HL-60 (cell line): ENCODE results near the gene CXCR2.

Source experiments
- DNase-seq, 2 experiments: peaks; one replicate each; pipeline ENCODE4 v3.0.0-alpha.2; 2010 to 2020; ENCODE audit warnings: low read depth in 1 of 2, low spot score in 1 of 2
- H3K27ac ChIP-seq: fragments of 250-450 bp; sonication (Bioruptor Pico); replicated peaks from 2 replicates; pipeline ENCODE4 v1.5.1; 2020; ENCODE audit warnings: mild to moderate bottlenecking, moderate library complexity
- H3K27me3 ChIP-seq: fragments of 250-450 bp; sonication (Bioruptor Pico); 2 replicates; pipeline ENCODE4 v1.5.1; 2021; ENCODE audit warnings: mild to moderate bottlenecking, moderate library complexity; ENCODE audit not compliant: insufficient read depth, poor library complexity, severe bottlenecking
- H3K4me3 ChIP-seq: replicated peaks from 2 replicates; pipeline ENCODE4 v1.5.1; 2011; ENCODE audit warnings: mild to moderate bottlenecking, control low read depth, low read length; ENCODE audit not compliant: insufficient read depth
- CTCF ChIP-seq: IDR thresholded peaks from one replicate; pipeline ENCODE4 v1.5.1; 2011; ENCODE audit warnings: low read length, control low read depth, inconsistent platforms; ENCODE audit not compliant: insufficient read depth
- GABPA ChIP-seq: IDR thresholded peaks from 2 replicates; pipeline ENCODE4 v1.6.1; 2012; ENCODE audit warnings: low read depth
- POLR2AphosphoS5 ChIP-seq: IDR thresholded peaks from 2 replicates; pipeline ENCODE4 v1.6.1; 2012; ENCODE audit warnings: low read depth
- REST ChIP-seq: IDR thresholded peaks from 2 replicates; pipeline ENCODE4 v1.6.1; 2012; ENCODE audit warnings: low read depth; ENCODE audit not compliant: insufficient replicate concordance
- SPI1 ChIP-seq: IDR thresholded peaks from 2 replicates; pipeline ENCODE4 v1.6.1; 2012; ENCODE audit warnings: low read depth, mild to moderate bottlenecking, borderline replicate concordance

CXCR2 gene

GRCh38 chr2:218137514-218137913 lies 11.7 kb downstream of the CXCR2 start:
- no peak for DNase-seq
- H3K4me3 ChIP-seq, result no peak overlapping the region
- no peaks in the 10 kb centered on the region for H3K27me3 ChIP-seq
- H3K27ac ChIP-seq, result no peak overlapping the region
- TF ChIP-seq GABPA (no peak), REST (no peak), POLR2AphosphoS5 (no peak), SPI1 (peak; percentile 91), CTCF (no peak)

- no peak overlapping the region for H3K4me3 ChIP-seq
- TF ChIP-seq GABPA (no peak), SPI1 (no peak), CTCF (no peak), REST (no peak), POLR2AphosphoS5 (no peak)
- no peaks in the 10 kb centered on the region for H3K27me3 ChIP-seq
- no peak overlapping the region for H3K27ac ChIP-seq
- no peak for DNase-seq
These were observed 12.2 kb downstream of the CXCR2 start for GRCh38 chr2:218138047-218138446.

DNA sequence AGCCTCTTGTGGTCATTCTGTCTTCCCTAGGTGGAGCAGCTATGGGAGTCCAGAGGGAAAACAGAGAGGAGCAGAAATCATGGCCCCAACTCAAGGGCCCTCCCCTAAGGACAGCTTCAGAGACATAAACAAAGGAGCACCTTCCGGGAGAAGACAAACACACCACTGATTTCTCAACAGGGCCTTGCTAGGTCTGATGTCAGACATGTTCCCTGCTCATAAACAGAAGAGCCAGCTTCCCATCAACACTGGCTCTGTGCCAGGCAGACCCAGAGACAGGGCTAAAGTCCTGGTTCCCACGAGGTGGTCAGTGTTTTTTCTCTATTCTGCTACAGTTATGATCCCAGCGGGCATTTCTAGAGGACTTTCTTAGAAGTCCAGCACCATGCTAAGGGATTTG lies 19.3 kb downstream of the CXCR2 start:
- H3K4me3 ChIP-seq, result no peak overlapping the region
- no peaks in the 10 kb centered on the region for H3K27me3 ChIP-seq
- H3K27ac ChIP-seq, result no peak overlapping the region
- peak in 1 of 2 experiments; percentile 34 for DNase-seq
- no peak for TF ChIP-seq POLR2AphosphoS5

DNA sequence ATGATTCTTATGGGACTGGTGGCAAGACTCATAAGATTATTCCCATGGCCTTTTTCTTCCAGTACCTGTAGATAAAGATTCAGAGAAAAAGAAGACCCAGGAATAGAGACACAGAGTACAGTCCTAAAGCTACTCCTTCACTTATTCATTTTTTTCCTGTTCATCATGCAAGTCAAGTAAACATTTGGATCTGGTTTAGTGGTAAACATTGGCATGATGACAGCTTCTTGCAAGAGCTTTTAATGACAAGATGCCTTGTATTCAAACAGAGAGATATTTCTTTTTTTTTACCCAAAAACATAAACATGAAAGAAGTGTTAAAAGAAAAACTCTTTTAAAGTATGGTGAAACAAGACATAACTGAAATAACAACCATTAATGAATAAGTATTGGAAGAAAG lies 20.2 kb downstream of the CXCR2 start:
- Histone ChIP-seq H3K27ac (no peak overlapping the region), H3K4me3 (no peak overlapping the region), H3K27me3 (no peaks in the 10 kb centered on the region)
- DNase-seq, result no peak
- TF ChIP-seq POLR2AphosphoS5 (no peak), SPI1 (no peak), CTCF (no peak), GABPA (no peak), REST (no peak)
